GM12874 (cell line): ENCODE measurements around the gene EFHC2.

Experiments
- TF ChIP-seq, protein P1 (sequence below): IDR thresholded peaks from 2 replicates; pipeline ENCODE4 v1.5.1; 2011; ENCODE audit warnings: low read depth, mild to moderate bottlenecking, control low read depth, low read length, moderate library complexity; ENCODE audit not compliant: insufficient read depth

Gene EFHC2

GRCh38 chrX:44147130-44147529, 196.3 kb downstream of the EFHC2 start:
- TF ChIP-seq, protein P1, sequence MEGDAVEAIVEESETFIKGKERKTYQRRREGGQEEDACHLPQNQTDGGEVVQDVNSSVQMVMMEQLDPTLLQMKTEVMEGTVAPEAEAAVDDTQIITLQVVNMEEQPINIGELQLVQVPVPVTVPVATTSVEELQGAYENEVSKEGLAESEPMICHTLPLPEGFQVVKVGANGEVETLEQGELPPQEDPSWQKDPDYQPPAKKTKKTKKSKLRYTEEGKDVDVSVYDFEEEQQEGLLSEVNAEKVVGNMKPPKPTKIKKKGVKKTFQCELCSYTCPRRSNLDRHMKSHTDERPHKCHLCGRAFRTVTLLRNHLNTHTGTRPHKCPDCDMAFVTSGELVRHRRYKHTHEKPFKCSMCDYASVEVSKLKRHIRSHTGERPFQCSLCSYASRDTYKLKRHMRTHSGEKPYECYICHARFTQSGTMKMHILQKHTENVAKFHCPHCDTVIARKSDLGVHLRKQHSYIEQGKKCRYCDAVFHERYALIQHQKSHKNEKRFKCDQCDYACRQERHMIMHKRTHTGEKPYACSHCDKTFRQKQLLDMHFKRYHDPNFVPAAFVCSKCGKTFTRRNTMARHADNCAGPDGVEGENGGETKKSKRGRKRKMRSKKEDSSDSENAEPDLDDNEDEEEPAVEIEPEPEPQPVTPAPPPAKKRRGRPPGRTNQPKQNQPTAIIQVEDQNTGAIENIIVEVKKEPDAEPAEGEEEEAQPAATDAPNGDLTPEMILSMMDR, result no peak

- TF ChIP-seq, protein P1, result no peak
These were observed 199.1 kb downstream of the EFHC2 start for GRCh38 chrX:44144177-44144945.

DNA sequence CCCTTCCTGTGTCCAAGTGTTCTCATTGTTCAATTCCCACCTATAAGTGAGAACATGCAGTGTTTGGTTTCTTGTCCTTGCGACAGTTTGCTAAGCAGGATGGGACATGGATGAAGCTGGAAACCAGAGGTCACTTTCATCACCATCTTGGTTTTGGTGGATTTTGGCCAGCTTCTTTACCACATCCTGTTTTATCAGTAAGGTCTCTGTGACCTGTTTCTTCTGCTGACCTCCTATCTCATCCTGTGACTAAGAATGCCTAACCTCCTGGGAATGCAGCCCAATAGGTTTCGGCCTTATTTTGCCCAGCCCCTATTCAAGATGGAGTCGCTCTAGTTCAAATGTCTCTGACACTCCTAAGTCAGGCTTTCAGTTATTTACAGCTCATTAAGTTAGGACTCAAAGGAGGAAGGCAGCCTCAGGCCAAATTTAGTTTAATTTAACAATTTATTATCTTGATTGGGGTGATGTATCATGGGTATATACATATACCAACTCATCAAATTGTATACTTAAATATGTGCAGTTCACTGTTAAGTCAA, 200.3 kb downstream of the EFHC2 start:
- TF ChIP-seq, protein P1, result no peak

- TF ChIP-seq, protein P1, result no peak
These were observed 213.3 kb downstream of the EFHC2 start for GRCh38 chrX:44130189-44130588.

- TF ChIP-seq, protein P1, result no peak
These were observed 230.1 kb downstream of the EFHC2 start for GRCh38 chrX:44113337-44113736.

- TF ChIP-seq, protein P1, result no peak
These were observed 236.6 kb downstream of the EFHC2 start for GRCh38 chrX:44106864-44107263.

DNA sequence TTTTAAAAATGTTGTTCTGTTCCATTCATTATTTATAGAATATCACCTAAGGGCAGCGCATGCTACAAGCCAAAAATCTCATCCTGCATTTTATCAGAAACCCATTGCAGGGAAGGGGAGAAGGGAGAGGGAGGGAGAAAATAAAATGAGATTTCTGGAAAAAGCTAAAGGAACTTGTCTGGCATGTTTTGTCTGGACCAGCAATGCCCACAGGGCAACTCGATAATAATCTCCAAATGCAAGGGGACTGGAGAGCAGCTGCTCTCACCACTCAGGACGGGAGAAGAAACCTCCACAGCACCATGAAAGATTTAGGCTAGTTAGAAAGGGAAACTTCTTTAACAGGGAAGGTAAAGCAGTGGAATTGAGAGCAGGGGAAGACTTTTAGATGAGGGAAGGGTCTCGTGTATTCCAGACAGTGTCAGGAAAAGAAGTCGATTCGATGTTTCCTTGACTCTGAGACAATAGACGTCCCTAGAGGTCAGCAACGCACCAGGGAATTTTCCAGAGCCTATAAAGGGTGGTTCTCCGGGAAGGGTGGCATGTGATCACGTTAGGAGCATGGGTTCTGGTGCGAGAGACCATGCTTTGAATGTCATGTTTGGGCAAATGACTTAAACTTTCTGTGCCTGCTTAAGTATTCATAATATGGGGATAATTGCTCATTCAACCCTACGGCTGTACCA, 238.1 kb downstream of the EFHC2 start:
- TF ChIP-seq, protein P1, result no peak
